Measurements from ENCODE around the gene ZC3H18.

DNA sequence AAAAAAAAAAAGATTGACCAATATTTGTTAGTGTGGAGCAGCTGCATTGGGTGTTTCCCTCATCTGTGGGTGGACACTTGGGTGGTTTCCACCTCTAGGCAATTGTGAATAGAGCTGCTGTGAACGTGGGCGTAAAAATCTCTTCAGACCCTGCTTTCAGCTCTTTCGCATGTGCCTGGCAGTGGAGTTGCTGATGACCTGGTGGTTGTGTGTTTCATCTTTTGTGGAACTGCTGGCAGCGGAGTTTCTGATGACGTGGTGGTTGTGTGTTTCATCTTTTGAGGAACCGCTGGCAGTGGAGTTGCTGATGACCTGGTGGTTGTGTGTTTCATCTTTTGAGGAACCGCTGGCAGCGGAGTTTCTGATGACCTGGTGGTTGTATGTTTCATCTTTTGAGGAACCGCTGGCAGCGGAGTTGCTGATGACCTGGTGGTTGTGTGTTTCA, 21.4 kb downstream of the ZC3H18 start:
- TF ChIP-seq ZFX (IDR thresholded peaks at IDR 0.05; ENCODE audit: borderline replicate concordance): no peak
- TF ChIP-seq, protein P1, sequence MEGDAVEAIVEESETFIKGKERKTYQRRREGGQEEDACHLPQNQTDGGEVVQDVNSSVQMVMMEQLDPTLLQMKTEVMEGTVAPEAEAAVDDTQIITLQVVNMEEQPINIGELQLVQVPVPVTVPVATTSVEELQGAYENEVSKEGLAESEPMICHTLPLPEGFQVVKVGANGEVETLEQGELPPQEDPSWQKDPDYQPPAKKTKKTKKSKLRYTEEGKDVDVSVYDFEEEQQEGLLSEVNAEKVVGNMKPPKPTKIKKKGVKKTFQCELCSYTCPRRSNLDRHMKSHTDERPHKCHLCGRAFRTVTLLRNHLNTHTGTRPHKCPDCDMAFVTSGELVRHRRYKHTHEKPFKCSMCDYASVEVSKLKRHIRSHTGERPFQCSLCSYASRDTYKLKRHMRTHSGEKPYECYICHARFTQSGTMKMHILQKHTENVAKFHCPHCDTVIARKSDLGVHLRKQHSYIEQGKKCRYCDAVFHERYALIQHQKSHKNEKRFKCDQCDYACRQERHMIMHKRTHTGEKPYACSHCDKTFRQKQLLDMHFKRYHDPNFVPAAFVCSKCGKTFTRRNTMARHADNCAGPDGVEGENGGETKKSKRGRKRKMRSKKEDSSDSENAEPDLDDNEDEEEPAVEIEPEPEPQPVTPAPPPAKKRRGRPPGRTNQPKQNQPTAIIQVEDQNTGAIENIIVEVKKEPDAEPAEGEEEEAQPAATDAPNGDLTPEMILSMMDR (IDR thresholded peaks at IDR 0.05): no peak
